Adrenal gland (tissue), 5 donors: ENCODE measurements around the gene RHBDF2.
"Not testable (repeated sequence)": the region's sequence is repeated elsewhere in the genome, so short reads cannot be mapped to it uniquely, and the experiment has no call there.

Experiments used
- CTCF ChIP-seq, 6 experiments: fragments of 450-650 bp in 4 of 6; fragments of 200-600 bp in 2 of 6; sonication (generic) in 1 of 6; IDR thresholded peaks; 1 replicate in 5 of 6; 2 replicates in 1 of 6; pipeline versions ENCODE4 v1.5.1 to v1.8.0; 2016 to 2021; ENCODE audit warnings: antibody characterized with exemption in 6 of 6, mild to moderate bottlenecking in 2 of 6, moderate library complexity in 1 of 6
- POLR2A ChIP-seq, 2 donors: fragments of 450-650 bp; IDR thresholded peaks; one replicate each; pipeline ENCODE4 v1.6.1; 2017; ENCODE audit warnings: antibody characterized with exemption in 2 of 2, mild to moderate bottlenecking in 2 of 2, moderate library complexity in 1 of 2
- donor health status: DM: no; HTN: no; CAD: no.

- TF ChIP-seq POLR2A, CTCF (IDR thresholded peaks at IDR 0.05): not testable (repeated sequence)
These were observed 25.8 kb upstream of the RHBDF2 start for GRCh38 chr17:76527016-76527415.
